HepG2 (cell line): Measurements from ENCODE around the gene SRP68. TPM values are rescaled to one million over a fixed set of nuclear protein-coding genes. Genes with fewer than 3 reads are reported as not detected.

Source experiments
- AHDC1 ChIP-seq: sonication (generic); formaldehyde crosslinking; IDR thresholded peaks from 2 replicates; pipeline ENCODE4 v1.5.1; 2020; ENCODE audit warnings: mild to moderate bottlenecking, missing genetic modification reagents, borderline replicate concordance
- ATF6 ChIP-seq: sonication (generic); formaldehyde crosslinking; conservative IDR thresholded peaks from 2 replicates; pipeline ENCODE4 v1.4.0; 2020; ENCODE audit warnings: missing genetic modification reagents
- CEBPG ChIP-seq: IDR thresholded peaks from 2 replicates; pipeline ENCODE4 v1.6.1; 2016
- DR1 ChIP-seq: sonication (generic); formaldehyde crosslinking; IDR thresholded peaks from 2 replicates; pipeline ENCODE4 v1.8.0; 2021; ENCODE audit warnings: mild to moderate bottlenecking, missing genetic modification reagents, inconsistent platforms
- DRAP1 ChIP-seq: IDR thresholded peaks from 2 replicates; pipeline ENCODE4 v1.6.1; 2016; ENCODE audit warnings: missing genetic modification reagents, missing compliant biosample characterization
- KMT2B ChIP-seq: IDR thresholded peaks from 2 replicates; pipeline ENCODE4 v1.6.1; 2016; ENCODE audit warnings: missing genetic modification reagents, missing compliant biosample characterization
- MTA3 ChIP-seq: sonication (generic); formaldehyde crosslinking; IDR thresholded peaks from 2 replicates; pipeline ENCODE4 v1.4.0; 2020; ENCODE audit warnings: missing genetic modification reagents
- NFE2 ChIP-seq: sonication (generic); formaldehyde crosslinking; IDR thresholded peaks from 2 replicates; pipeline ENCODE4 v1.4.0; 2020; ENCODE audit warnings: missing genetic modification reagents
- USF2 ChIP-seq, 2 experiments: sonication (generic) in 1 of 2; formaldehyde crosslinking in 1 of 2; IDR thresholded peaks; 2 replicates each; pipeline versions ENCODE4 v1.5.1 to v1.6.1; 2011 to 2020; ENCODE audit warnings: borderline replicate concordance in 1 of 2, low read depth in 1 of 2, low read length in 1 of 2, mild to moderate bottlenecking in 1 of 2, missing genetic modification reagents in 1 of 2, moderate library complexity in 1 of 2
- YEATS4 ChIP-seq: sonication (generic); formaldehyde crosslinking; IDR thresholded peaks from 2 replicates; pipeline ENCODE4 v1.4.0; 2020; ENCODE audit warnings: missing genetic modification reagents, borderline replicate concordance
- ZBTB33 ChIP-seq: sonication (generic); formaldehyde crosslinking; IDR thresholded peaks from 2 replicates; pipeline ENCODE4 v1.4.0; 2020; ENCODE audit warnings: missing genetic modification reagents
- ZNF282 ChIP-seq: fragments of 450-650 bp; IDR thresholded peaks from 2 replicates; pipeline ENCODE4 v1.6.1; 2018; ENCODE audit not compliant: partially characterized antibody
- ZNF337 ChIP-seq: sonication (generic); formaldehyde crosslinking; IDR thresholded peaks from 2 replicates; pipeline ENCODE4 v1.5.1; 2020; ENCODE audit warnings: missing genetic modification reagents, low read depth, mild to moderate bottlenecking, borderline replicate concordance
- ZNF652 ChIP-seq: IDR thresholded peaks from 2 replicates; pipeline ENCODE4 v1.6.1; 2016; ENCODE audit warnings: low read depth, borderline replicate concordance
- ZNF816 ChIP-seq: sonication (generic); formaldehyde crosslinking; IDR thresholded peaks from 2 replicates; pipeline ENCODE4 v1.8.0; 2022; ENCODE audit warnings: missing genetic modification reagents, mild to moderate bottlenecking, borderline replicate concordance
- polyA plus RNA-seq, 8 experiments: library from polyadenylated mRNA; depleted of rRNA in 3 of 8; stranded (reverse) in 7 of 8; unstranded in 1 of 8; fragments of >200 nt; fragmentation: Illumina TruSeq in 4 of 8; extraction: Trizol in 4 of 8; gene quantifications; 2 replicates each; pipeline versions ENCODE4 v1.2.1 to v1.2.3, GENCODE V29; 2011 to 2016; ENCODE audit warnings: low read depth in 4 of 8, missing spikeins in 1 of 8, mixed read lengths in 1 of 8; ENCODE audit not compliant: insufficient read depth in 1 of 8
- total RNA-seq, 5 experiments: library from RNA; depleted of rRNA; stranded (reverse); fragments of >200 nt; fragmentation: Illumina TruSeq; extraction: Trizol; gene quantifications; 2 replicates each; pipeline ENCODE4 v1.2.3, GENCODE V29; 2016; ENCODE audit warnings: low read depth in 1 of 5

The SRP68 gene
- total and polyA plus RNA-seq, 2 of the 13 experiments (the other 11 are each of a cell fraction or from before 2014, with no cell fraction given): 39.8 to 74.3 TPM

- TF ChIP-seq USF2 (IDR thresholded peaks at IDR 0.05; ENCODE audit: low read depth, low read length) (no peak), USF2 (CRISPR knock-in tag; IDR thresholded peaks at IDR 0.05; ENCODE audit: borderline replicate concordance) (peak; percentile 12; the same call in 1 of the 2 replicates), KMT2B (CRISPR knock-in tag) (no peak), ZNF282 (no peak), CEBPG (CRISPR knock-in tag) (no peak), ZNF337 (peak; percentile 90; the same call in 1 of the 2 replicates), ZNF816 (peak; percentile 97), MTA3 (CRISPR knock-in tag) (no peak), ZNF652 (CRISPR knock-in tag) (no peak), AHDC1 (CRISPR knock-in tag) (peak; percentile 68; the same call in 1 of the 2 replicates), ATF6 (CRISPR knock-in tag) (0 out of 2 replicates have a peak, but pooled peaks have one; percentile 33), DRAP1 (CRISPR knock-in tag) (peak; percentile 87), YEATS4 (CRISPR knock-in tag) (no peak), ZBTB33 (no peak), NFE2 (CRISPR knock-in tag) (no peak), DR1 (CRISPR knock-in tag) (peak; percentile 67; the same call in 1 of the 2 replicates)
Observed at GRCh38 chr17:76103274-76104139, 31.2 kb upstream of the SRP68 start, which contains the start of gene EXOC7 (continued).
